Nucleus accumbens (tissue), 56 donors: ENCODE data around the gene CBS.
A peak's percentile ranks its signal among the peaks of the same experiment; 100 is the strongest.
"Not testable (repeated sequence)": the region's sequence is repeated elsewhere in the genome, so short reads cannot be mapped to it uniquely, and the experiment has no call there.

Source experiments
- DNase-seq, 56 donors: peaks; one replicate each; lab custom pipeline; 2025; lab: John Stamatoyannopoulos, UW

CBS gene

DNA sequence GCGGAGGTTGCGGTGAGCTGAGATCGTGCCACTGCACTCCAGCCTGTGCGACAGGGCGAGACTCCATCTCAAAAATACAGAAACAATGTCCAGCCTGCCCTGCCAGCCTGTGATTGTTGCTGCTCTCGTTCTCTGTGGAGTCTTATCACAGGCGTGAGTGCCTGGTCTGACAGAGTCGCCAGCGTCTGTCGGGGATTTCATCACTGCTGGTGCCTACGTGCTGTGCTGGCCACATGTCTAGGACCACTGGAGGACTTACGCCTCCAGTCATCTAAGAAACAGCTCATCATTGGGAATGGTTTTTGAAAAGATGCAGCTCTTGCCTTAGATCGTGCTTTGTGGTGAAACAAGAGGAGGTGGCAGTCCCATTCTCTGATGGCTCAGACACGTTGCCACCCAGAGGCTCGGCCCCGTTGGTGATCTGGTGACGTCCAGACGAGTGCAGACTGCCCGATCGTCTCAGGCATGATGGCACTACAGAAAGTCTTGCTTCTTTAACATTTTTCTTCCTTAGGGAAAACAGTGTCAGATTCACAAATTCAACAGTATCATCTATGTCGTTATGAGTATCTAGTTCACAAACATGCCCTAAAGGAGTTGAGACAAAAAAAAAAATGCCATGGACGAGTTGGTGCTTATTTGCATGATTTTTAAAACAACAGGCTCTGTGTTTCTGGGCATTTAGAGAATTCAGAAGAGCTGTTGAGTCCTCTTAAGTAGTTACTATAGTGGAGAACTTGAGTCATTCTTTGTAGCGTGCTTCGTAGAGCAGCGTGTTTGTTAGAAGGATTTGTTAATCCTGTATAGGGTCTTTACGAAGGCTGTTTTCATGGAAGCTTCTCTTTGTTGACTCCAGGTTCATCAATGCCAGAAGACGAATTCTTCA is 47.5 kb downstream of the CBS start:
- DNase-seq, result peak in 1 of 56 donors; percentile 1

DNA sequence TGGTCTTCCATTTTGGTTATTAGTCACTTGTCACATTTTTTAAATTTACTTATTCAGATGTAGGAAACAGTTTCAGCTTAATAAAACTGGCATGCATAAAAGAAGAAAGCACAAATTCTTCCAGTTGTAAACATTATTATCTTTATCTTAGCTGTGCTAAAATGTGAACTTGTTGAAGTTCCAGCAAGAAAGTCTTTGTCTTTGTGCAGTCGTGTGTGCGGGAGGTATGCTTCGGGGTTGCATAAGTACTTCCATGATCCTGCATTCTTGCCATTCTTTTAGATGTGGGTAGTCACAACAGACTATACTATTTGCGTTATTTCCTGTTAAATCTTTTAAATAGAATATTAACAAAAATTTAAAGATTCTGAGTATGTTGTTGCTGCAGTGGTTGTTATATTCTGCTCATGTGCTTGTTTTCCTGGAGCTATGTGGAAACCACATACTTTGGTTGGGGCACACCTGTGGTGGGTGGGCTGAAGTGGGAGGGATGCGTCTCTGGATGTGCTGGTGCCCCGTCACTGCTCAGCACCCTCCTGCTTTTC is 49.9 kb downstream of the CBS start:
- no peak for DNase-seq

GRCh38 chr21:43024439-43025136 is 51.0 kb downstream of the CBS start:
- no peak for DNase-seq

DNA sequence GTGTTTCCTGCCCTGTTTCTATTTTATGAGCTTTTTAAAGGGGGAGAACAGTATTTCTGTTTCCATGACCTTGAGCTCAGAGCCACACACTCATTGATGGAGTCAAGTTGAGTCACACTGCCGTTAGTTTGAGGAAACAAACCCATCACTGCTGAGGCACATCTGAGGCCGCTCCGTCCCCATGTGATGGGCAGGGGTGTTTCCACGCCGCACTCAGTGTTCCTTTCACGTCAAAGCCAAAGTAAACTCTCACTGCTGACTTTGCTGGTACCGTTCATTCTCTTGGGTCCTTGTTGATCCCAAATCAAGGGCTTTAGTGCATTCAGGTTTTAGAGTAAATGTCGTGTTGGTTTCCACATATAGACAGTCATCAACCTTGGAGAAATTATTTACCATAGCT is 52.5 kb downstream of the CBS start:
- DNase-seq, result no peak

DNA sequence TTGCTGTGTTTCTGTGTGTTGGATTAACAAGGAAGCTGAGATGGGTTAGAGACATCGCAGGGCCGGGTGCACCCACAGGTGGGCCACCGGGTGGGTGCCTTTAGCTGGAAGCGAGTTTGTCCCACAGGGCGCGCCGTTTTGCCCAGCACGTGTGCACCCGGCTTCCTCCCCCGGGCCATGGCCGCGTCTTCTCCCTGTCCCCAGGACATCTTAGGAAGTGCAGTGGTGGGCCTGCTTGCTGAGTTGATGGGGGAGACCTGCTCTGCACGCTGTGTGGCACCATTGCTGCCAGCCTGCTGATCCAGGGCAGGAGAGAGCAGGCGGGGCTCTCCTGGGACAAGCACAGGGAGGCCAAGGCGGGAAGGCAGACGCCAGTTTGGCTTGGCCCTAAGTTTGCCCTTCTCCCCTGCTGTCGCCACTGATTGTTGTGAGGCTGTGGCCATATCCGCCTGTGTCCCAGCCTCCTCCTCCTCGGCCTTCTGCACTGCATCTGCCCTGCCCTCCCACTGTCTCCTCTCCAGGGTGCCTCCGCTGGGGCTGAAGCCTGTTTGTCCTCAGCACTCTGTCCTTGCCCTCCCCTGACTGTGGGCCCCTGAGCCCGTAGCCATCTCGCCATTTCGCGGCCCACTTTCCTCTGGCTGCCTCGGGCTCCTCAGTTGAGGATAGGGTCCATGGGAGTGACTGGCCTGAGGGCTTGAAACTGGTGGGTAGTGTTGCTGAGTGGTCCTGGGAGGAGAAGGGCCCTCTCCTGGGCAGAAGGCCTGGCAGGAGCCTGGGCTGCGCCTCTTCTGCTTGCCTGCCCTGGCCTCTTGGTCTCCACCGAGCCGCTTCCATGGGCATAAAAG is 53.7 kb downstream of the CBS start:
- no peak for DNase-seq

DNA sequence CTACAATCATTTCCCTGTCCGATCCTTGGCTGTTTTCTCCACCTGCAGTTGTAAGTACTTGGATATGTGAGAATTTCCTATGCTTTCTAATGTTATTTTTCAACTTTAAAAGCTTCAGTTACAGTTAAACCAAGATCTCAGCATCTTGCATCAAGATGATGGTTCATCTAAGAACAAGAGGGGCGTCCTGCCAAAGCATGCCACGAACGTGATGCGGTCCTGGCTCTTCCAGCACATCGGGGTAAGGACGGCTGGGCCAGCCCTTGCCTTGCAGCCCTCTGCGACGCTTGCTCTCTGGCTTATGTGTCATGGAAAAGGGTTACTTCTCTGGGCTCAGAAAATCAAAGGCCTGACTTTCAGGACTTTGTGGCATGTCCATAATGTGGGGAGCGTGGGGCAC is 54.4 kb downstream of the CBS start:
- DNase-seq, result no peak

DNA sequence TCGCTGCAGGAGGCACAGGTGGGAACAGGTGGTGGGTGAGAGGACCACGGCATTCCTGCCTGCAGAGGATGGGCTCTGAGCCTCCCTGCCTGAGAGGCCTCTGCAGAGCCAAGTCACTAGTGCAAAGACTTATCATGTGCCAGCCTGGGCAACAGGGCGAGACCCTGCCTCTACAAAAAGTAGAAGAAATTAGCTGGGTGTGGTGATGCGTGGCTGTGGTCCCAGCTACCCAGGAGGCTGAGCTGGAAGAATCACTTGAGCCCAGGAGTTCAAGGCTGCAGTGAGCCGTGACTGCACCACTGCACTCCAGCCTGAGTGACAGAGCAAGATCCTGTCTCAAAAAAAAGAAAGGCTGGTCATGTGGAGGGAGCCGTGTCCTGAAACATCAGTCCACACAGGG is 54.9 kb downstream of the CBS start:
- no peak for DNase-seq

GRCh38 chr21:43020177-43020576 is 55.5 kb downstream of the CBS start:
- no peak for DNase-seq

DNA sequence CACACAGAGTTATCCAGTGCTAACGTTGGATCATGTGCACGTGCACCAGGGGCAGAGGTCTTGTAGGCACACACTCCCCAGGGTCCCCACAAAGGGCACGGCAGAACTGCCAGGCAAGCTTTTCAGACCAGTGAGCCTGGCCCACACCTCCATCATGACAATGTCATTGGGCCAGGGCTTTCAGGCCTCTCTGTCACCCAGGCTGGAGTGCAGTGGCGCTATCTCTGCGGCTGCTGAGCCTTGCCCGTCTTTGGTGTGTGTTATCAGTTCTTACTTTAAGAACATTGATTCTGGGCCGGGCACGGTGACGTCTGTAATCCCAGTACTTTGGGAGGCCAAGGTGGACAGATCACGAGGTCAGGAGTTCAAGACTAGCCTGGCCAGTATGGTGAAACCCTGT is 57.1 kb downstream of the CBS start:
- no peak for DNase-seq

DNA sequence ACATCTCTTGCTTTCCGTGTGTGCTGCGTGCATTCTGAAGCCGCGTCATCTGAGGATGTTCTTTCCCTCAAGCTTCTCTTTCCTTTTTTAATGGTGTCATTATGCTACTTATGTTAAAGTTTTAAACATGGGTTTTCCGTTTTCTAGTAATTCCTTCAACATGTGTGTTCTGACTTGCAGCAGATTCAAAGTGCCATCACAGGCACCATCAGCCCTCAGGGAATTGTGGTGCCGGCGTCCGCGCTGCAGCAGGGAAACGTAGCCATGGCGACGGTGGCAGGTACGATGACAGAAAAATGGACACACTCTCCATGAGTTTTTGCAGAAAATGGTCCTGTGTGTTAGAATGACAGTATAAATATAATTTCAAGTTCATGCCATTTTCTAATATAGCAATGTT is 58.9 kb downstream of the CBS start:
- DNase-seq, result no peak

DNA sequence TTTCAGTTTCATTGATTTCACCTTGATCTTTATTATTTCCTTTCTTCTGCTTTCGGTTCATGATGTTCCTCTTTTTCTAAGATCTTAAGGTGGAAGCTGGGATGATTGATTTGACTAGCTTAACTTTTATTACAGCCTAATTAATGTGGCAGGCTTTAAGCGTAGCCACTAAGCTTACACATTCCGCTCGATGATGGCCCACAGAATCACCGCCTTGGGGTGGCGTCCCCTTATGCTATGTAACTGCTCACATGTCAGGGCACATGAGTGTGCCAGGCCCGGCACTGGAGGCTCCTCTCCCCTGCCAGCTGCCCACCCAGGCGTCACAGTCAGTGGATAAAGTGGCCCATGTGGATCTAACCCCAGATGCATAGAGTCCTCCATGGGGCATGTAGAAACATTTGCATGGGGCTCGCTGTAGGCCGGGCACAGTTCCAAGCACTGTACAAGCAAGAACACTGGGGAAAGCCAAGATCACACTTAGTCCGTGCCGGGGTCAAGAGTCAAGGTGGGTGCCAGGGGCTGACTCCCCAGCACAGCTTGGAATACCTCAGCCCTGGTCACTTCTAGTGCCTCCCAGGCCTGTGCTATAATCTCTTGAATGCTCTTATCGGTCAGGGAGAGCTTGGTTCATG is 59.6 kb downstream of the CBS start:
- no peak for DNase-seq

- no peak for DNase-seq
These were observed 63.0 kb downstream of the CBS start for GRCh38 chr21:43012596-43012995.

GRCh38 chr21:43006874-43007208 is 68.8 kb downstream of the CBS start:
- DNase-seq, result no peak

DNA sequence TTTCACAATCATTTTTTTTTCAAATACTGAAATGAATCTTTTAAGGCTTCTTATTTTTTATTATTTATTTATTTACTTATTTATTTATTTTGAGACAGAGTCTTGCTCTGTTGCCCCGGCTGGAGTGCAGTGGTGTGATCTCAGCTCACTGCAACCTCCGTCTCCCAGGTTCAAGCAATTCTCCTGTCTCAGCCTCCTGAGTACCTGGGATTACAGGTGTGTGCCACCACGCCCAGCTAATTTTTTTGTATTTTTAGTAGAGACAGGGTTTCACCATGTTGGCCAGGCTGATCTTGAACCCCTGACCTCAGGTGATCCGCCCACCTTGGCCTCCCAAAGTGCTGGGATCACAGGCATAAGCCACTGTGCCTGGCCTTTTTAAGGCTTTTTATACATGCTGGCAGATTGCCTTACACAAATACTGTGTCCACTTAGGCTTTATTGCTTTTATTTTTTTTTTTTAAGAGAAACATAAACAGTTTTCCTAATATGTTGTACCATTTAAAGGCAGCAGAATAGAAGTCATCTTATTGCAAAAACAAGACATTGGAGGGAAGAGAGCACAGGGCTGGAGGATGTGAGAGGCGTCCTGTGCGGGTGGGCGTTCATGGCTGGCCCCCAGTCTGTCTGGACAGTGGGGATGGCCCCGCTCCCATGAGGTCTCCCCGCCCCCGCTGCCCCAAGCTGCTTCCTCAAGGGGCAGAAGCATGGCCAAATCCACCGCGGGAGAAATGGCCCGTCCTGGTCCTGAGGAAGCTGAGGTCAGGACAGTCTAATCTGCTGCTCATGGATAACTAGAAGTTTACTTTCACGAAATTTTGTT is 69.4 kb downstream of the CBS start:
- DNase-seq, result not testable (repeated sequence)

DNA sequence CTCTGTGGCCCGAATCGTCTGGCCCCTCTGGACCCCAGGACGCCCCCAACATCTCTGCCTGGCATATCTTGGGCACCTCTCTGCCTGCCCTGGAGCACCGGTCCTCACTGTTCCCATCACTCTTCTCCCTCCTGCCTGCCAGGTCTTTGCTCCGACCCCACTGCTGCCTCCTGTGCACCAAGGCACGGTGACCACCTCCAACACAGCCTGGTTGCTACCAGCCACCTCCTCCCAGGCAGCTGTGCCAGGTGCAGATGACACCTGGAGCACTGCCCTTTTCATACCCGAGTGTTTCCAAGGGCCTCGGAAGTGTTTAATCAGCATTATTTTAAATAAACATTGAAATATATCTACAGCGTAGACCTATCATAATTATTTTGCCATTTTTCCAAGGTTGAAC is 70.0 kb downstream of the CBS start:
- DNase-seq, result no peak

- no peak for DNase-seq
These were observed 70.7 kb downstream of the CBS start for GRCh38 chr21:43004926-43005325.
